Fibroblast of skin of left quadriceps (primary cell): Measurements from ENCODE around the gene PDE10A.

ENCODE experiments used
- DNase-seq, 2 experiments: peaks; one replicate each; pipeline ENCODE4 v3.0.0-alpha.2; 2013; ENCODE audit warnings: low read depth in 2 of 2

The PDE10A gene

GRCh38 chr6:165655191-165655590, 7.8 kb downstream of the PDE10A start:
- DNase-seq, result no peak

DNA sequence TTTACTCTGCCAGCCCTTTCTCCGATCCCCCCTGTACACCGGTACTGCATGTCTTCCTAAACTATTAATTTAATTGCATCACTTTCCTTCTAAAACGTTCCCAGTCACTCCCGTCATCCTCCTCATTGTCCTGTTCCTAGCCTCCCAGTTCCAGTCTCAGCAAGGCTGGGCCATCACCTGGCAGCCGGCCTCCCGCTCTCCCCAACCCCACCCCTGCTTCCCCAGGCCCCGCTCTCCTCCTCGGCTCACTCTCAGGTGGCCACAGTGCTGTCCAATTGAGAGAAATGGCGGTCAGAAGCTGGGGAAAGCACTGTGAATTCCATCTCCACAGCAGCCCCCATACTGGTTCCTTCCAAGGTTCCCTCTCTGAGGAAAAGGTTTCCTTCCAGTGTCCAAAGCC, 8.9 kb downstream of the PDE10A start:
- DNase-seq, result no peak

- no peak for DNase-seq
These were observed 9.4 kb downstream of the PDE10A start for GRCh38 chr6:165653607-165654006.

- no peak for DNase-seq
These were observed 9.8 kb downstream of the PDE10A start for GRCh38 chr6:165653196-165653595.

DNA sequence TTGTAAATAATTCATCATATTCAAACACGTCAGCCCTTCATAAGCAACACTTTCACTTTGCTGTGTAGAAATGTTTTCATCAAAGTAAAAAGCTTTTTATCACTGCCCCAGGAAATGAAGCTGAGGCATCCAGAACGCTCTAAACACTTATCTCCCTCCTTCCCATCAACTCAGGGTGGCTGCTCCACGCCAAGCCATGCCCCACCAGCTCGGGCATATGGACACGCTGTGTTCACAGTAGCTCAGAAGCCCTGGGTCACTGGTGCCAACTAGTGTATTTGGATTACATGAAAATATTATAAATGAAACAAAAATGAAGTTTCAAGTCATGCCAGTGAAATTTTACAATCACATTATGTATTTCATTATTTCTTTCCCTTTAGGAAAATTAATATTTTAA, 10.3 kb downstream of the PDE10A start:
- no peak for DNase-seq

DNA sequence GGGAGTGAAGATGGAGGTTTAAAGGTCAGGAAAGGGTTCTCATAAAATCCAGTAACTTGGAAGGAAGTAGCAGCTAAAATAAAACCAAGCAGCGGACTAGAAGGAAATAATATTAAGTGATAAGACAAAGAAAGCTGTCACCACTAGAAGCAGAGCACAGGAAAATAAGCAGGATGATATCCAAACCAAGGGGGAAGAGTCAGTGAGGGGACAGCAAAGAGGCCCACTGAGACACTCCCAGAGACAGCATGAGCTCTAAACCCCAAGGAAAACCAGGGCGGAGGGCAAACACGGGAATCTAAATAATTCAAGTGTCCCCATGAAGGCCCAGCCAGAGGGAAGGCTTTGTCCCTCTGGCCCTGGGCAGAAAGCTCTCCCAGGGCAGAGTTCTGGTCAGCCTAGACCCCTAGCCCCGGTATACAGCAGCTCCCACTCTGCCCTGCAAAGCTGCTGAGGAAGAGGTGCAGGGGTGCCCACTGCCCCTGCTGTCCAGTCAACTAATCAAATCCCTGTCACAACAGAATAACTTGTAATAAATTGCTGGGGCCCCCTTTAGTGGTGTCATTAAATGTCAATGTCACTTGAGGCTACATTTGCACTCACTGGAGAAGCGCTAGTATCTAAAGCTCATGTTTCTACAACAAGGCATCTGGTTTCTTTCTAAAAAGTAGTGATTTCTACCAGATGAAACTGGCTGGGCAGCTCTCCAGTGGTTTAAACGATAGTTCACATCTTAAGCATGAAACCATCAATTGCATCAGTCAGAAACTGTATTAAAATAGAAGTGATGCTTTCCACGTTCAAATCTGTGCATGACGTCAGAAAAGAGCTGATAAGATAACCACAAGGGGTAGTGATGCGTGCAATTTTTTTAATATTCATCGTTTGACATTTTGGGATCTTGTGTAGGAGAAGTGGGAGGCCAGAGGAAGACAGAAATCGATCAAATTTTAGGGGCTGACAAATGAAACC, 13.6 kb downstream of the PDE10A start:
- DNase-seq, result peak; percentile 40 to 42

GRCh38 chr6:165647041-165647440, 16.0 kb downstream of the PDE10A start:
- DNase-seq, result no peak

- no peak for DNase-seq
These were observed 17.1 kb downstream of the PDE10A start for GRCh38 chr6:165645919-165646318.

- DNase-seq, result no peak
These were observed 18.3 kb downstream of the PDE10A start for GRCh38 chr6:165644586-165645266.

DNA sequence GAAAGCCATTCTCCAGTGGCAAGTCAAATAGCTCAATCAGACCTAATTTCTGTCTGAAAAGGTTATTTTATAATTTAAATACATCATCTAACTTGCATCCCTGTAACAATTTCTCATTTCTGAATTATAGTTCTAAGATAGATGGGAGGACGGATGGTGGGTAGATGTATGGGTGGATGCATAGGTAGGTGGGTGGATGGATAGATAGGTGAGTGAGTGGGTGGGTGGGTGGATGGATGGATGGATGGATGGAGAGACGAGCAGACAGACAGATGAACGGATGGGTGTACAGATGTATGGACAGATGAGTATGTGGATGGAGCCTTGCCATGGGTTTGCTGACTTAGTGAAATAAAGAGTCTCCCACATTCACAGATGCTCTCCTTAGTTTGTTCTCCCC, 20.0 kb downstream of the PDE10A start:
- no peak for DNase-seq

DNA sequence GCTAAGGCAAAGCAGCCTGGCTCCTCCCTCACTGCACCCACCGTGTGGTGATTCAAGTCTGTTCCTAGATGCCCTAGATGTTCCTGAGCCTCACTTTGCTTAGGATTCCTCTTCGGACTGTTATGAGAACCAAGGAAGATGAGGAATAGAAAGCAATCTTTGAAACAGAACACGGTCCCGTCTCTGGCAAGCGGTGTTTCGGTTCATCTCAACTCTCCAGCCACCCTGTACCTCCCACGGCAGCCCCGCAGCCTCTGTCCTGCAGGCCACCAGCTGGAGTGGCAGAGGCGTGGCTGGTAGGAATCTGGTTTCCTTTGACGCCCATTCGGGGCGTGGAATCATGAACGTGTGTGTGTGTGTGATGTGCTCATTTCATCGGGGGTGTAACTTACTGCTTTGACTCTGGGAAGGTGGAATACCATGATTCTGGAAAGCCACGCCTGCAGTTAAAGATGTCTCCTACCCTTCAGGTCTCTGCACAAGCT, 21.3 kb downstream of the PDE10A start:
- no peak for DNase-seq

DNA sequence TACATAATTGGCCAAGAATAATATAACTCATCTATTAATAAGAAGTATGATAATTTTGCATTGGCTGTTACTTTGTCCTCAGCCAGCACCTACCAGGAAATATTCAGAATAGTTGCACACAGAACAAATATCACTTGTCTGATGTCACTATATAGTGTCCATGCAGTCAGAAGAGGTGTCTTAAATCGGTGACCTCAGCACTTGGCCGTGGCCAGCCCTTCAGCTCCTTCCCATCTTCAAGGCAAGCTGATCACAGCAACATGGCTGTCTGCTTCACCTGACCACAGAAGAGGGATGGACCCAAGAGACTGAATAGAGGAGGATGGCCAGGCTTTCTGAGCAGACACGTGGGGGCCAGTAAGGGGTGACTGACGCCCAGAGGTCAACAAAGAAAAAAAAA, 22.2 kb downstream of the PDE10A start:
- no peak for DNase-seq

GRCh38 chr6:165638530-165638929, 24.5 kb downstream of the PDE10A start:
- DNase-seq, result no peak

DNA sequence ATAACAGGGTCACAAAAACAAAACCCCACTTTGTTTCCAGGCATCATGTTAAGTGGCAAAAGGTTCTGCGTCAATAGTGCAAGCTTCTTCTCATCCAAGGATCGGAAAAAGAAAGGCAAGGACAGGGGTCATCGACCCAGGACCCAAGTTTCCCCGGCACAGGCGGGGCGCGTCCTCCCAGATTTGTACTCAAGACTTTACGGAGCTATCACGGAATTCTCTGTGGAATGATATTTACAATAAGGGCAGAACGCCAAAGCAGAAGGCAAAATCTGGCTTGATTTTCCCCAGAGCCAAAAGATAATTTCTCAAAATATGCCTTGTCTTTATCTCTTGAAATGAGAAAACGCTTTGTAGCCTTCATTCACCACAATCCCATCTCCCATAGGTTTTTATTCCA, 25.5 kb downstream of the PDE10A start:
- DNase-seq, result no peak

DNA sequence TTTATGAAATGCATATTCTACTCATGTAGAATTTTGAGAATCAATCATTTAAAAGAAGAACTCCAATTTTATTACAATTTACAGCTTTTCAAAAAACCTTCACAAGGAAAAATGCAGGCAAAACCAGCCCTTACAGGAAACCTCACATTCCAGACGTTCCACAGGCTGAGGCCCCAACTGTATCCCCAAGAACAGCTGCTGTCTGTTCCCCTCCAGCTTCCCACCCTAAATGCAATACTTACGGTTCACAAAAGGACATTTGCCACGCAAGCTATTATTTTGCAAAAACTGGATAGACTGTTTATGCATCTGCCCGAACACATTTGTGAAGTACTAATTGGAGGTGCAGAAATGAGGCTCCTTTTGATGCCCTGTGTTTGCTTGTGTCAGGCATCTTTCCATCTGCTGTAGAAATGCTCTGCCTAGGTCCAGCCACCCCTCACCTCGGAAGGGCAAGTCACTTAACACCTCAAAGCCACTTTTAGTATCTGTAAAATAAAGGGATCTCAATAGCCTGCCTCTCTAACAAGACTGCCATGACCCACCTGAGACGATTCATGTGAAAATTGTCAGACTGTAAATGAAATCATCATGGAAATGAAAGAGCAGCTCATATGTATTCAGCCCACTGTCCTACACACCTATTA, 26.5 kb downstream of the PDE10A start:
- DNase-seq, result peak; percentile 14 to 26

DNA sequence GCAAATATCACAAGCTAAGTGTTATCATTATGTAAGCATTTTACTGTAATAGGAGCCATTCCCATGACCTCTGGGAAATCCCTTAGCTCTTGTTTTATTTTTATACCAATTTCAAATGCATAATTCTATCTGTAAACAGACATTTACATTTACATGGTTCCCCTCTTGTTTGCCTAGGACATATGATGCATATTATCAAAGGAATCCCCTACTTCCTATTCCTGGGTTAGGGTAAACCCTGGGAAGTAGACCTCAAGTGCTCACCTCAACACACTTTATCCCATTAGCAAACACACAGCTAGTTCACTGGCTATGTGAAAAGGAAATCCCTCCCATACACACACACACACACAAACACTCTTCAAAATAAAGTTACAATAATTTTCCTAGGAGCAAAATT, 27.1 kb downstream of the PDE10A start:
- DNase-seq, result no peak

GRCh38 chr6:165634101-165634880, 28.8 kb downstream of the PDE10A start:
- DNase-seq, result no peak

DNA sequence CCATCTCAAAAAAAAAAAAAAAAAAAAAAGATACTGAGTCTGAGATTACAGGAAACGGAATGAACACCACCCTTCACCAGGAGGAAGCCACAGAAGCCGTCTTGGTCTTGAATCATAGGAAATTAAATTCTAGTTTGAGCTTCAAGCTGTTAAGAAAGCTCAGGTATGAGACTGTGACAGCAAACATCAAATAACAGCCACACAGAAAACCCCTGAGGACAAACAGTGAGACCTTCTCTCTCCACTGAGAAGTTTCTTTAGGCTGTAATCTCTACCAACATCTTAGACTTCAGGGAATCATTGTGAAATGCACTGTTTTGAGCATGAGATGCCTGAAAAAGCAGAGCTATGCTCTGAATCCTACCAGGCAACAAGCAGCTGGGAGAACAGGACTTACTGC, 30.8 kb downstream of the PDE10A start:
- no peak for DNase-seq

GRCh38 chr6:165630544-165630953, 32.5 kb downstream of the PDE10A start:
- DNase-seq, result no peak

DNA sequence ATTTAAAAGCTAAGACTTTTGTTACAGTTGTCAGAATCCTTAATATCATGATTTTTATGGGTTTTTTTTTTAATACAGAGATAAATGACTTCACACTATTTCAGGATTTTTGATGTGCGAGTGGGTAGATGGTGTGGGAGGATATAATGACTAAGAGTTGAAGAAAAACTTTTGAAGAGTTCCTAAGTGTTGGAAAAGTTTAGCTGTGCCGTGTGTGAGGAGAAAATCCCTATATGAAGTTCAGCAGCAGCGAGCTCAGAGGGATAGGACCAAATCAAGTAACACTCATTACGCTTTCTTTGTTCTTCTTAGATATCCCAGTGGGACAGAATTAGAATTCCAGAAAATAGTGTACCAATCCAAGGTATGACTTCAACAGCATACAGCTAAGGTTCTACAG, 34.1 kb downstream of the PDE10A start:
- DNase-seq, result no peak

- DNase-seq, result no peak
These were observed 35.7 kb downstream of the PDE10A start for GRCh38 chr6:165627366-165627765.

GRCh38 chr6:165626711-165627110, 36.3 kb downstream of the PDE10A start:
- no peak for DNase-seq
